HG02852 (cell line): ENCODE data around the gene ELFN1.

ENCODE experiments used
- ATAC-seq: cut with Tn5 transposase; IDR thresholded peaks from one replicate; pipeline ENCODE4 v1.9.1; 2021; ENCODE audit warnings: mild to moderate bottlenecking, moderate library complexity; ENCODE audit not compliant: unreplicated experiment

Gene ELFN1

DNA sequence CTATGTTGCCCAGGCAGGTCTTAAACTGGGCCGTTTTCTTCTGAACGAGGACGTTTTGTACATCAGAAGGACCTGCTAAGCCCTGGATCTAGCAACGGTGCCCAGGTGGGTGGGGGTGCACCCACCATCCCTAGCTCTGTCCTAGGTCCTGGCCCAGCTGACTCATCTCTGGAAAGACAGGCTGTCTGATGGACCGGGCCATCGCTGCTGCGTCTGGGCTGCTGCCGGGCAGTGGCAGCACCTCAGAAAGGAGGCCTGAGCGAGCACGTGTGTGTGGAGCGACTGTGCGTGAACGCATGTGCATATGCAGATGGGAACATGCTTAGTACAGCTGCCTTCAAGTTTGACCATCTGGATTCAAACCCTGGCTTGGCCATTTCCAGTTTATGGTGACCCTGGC is 7.3 kb upstream of the ELFN1 start:
- no peak for ATAC-seq

GRCh38 chr7:1663223-1663622 is 6.9 kb upstream of the ELFN1 start:
- ATAC-seq, result no peak

GRCh38 chr7:1663857-1664651 is 6.0 kb upstream of the ELFN1 start:
- no peak for ATAC-seq

GRCh38 chr7:1664711-1665548 is 5.1 kb upstream of the ELFN1 start:
- ATAC-seq, result no peak

DNA sequence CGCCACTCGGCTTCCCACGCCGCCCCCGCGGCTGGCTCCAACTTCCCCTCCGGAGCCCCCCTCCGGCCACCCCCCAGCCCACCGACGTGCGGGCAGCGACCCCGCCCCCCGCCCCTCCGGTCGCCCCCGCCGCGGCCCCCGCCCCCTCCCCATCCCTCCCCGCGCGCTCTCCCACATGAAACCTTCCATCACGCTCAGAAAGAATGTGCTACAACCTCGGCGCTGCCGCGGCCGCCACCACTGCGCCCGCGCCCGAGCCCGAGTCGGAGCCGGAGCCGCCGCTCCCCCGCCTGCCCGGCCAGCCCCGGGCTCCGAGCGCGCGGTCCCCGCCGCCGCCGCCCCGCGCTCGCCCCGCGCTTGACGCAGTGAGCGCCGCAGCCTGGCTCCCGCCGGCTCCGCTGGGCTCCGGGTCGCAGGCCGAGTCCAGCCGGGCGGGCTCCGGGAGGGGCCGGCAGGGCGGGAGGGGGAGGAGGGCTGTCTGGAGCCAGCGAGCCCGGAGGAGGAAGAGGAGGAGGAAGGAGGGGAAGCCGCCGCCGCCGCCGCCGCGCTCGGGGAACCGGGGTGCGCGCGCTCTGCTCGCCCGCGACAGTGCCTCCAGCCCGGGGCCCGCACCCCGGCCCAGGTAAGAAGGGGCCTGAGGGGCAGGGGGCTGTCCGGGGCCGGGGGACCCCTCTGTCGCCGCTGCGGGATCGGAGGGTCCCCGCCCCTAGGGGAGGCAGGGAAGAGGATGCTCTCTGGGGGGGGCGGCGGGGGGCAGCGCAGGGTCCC is 4.3 kb upstream of the ELFN1 start:
- ATAC-seq, result no peak

DNA sequence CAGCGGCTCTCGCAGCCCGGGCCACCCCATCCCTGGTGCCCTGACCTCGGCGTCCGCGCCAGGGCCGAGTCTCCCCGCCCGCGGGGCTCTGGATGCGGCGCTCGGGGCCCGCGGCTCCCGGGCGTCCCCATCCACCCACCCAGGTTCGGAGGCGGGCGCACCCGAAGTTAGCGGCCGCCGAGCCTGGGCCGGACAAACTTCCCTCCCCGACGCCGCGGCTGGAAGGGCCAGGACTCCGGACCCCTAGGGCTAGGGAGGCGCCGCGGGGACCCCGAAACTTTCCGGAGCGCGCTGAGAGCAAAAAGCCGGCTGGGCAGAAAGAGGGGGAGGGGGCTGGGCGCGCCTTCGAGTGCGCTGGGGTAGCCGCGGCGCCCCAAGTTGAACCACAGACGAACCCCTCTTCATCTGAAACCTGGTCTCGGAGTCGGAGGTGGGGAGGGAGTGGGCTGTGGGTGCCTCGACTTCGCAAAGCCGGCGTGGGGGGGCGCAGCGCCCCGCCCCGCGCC is 3.7 kb upstream of the ELFN1 start:
- no peak for ATAC-seq

- ATAC-seq, result no peak
Observed at GRCh38 chr7:1666823-1667565, 3.1 kb upstream of the ELFN1 start.

- no peak for ATAC-seq
Observed at GRCh38 chr7:1667566-1668395, 2.3 kb upstream of the ELFN1 start.

DNA sequence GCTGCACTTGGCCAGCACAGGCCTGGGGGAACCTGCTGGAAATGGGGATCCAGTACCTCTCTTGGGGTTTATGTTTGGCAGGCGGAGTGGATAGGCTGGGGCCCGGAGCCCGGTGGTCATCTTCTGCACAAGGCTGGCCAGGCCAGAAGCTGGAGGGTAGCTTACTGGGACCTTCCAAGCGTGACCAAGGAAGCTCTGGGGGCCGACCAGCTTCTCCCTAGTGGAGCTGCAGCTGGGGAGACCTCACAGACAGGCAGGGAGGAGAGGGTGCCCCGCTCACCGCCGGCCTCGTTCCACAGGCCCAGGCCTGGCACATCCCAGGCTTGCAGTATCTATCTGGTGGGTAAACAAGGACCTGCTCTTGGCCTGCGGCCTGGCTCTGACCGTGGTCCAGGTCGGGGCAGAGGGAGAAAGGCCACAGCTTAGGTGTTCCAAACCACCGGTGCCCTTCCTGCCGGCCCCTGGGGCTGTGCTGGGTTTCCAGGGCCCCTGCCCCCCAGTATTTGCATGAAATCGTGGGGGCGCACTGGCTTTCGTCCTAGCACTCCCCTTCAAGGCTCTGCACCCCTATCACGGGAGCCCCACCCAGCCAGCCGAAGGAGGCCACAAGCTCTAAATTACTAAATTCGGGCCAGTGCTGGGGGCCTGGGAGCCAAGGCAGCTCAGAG is 1.5 kb upstream of the ELFN1 start:
- no peak for ATAC-seq

- ATAC-seq, result no peak
Observed at GRCh38 chr7:1669064-1669951, 769 bp upstream of the ELFN1 start.

DNA sequence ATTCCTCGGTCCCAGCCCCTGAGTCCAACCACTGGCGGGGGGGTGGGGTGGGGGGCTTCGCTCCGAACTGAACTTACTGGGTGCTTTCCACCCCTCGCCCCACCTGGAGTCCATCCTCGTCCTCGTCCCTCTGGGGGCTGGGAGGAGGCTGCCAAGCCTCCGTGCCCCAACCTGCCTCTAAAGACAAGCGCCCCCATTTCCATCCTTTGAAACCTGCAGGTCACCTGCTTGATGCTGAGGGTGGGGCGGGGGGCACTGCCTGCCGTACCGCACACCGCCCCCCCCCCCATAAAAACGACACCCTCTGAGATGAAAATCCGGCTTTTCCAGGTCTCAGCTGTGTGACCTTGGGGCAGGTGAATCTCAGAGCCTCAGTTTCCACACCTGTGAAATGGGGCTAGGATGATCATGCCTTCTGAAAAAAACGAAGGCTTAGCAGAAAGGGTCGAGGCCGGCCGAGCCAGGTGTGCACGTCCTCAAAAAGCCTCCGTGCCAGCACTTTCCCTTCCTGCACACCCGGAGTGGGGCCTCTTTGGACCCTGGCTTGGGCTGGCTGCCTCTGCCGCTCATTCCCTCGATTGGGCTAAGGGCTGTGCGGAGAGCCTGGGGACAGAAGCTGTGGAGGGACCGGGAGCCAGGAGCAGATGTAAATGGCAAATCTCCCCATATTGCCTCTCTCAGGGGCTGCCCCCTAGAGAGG is 967 bp downstream of the ELFN1 start:
- ATAC-seq, result no peak

DNA sequence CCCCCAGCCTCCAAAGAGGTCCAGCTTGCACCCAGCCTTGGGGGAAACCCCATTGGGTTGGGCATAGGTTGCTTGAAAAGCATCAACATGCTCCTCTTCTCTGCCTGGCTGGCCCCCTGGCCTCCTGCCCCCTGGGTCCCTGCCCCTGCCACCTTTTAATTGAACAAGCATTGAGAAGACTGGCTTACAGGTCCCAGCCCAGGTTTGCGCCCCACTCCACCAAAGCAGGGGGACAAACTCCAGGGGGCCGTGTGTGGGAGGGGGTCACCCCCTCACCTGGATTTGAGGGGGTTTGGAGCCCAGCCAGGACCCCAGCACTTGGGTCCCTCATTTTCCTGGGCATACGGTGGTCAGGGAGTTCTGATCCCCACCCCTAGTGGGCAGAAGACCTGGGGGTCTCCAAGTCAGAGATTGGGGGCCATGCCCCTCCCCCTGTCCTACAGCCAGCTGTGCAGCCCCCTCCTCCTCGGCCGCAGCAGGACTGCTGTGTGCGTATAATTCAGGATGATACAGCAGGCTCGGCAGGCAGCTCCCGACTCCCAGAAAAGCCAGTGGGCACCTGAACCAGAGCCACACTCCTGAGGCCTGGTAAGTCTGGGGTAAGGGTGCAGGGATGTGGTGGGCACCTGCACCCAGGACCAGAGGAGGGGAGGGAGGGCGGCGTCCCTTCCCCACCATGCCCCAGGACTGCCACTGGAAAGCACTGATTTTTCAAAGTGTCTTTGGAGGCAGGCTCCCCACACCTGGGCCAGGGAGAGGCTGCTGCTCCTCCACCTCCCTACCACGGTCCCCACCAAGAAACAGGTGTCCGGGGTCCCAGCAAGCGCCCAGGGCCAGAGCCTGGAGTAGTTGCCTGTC is 1.7 kb downstream of the ELFN1 start:
- ATAC-seq, result no peak

- ATAC-seq, result no peak
Observed at GRCh38 chr7:1672851-1673486, 2.9 kb downstream of the ELFN1 start.

DNA sequence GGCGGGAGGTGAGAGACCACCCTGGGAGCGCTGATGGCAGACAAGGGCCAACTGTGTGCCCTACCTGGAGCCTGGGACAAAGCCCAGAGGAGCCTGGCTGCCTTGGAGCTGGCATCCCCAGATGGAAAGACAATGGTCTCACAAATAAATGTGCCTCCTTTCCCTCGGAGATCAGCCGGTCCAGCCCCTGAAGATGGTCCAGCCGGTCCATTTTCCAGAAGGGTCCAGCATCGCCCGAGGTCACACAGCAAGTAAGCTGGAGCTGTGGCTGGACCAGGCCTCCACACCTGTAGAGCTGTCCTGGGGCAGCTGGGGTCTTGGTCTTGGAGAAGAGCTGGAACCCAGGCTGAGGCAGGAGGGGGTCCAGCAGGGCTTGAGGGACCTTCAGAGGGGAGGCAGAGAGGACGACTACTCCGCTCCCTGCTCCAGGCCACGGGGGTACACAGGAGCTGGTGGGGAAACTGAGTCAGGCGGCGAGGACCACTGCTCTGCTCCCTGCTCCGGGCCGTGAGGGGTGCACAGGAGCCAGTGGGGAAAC is 3.6 kb downstream of the ELFN1 start:
- ATAC-seq, result no peak

- ATAC-seq, result no peak
Observed at GRCh38 chr7:1674161-1675035, 4.3 kb downstream of the ELFN1 start.
